ENCODE data around the gene KCNQ5.

Gene KCNQ5

DNA sequence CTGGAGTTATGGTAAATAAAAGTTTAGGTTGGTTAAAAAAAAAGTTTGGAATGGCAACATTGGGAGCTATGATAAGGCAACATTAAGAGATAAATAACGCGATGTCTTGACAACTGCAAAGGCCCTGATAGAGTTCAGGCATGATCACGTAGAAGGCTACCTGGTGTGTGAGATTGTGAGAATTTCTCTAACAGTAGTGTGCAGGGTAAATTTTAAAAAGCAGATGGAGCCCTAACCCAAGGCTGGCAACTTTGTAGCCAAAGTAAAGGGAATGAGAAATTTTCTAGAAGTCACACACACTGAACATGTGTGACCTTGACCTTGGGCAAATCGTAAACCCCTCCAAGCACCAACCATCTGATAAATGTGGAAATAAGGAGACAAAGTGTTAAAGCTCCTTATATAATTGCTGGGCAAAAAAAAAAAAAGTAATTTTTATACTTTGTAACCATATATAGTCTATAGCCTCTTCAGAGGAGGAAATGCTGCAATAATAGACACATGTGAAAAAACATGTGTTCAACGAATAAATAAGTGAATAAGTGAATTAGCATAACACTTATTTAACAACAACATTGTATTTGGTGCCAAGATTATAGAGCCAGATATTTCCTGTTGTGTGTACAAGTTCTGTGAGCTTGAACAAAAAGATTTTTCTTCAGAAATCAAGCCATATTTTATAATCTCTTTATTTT is 18.2 kb downstream of the KCNQ5 start:
- DNase-seq (ENCODE audit: low read depth in 2 of 2, low spot score in 1 of 2) = no peak

DNA sequence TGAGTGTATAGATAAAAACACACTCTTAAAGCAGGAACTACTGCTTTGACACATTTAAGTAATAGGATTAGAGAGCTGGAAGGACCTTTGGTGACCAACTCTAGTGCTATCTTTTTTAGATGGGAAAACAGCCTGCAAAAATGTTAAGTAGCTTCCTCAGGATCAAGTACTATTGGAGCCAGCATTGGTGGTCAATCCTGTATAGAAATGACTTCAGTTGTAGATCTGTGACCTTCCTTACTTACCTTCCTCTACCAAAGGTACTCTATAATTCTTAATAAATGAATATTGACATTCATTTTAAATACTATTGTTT is 18.7 kb downstream of the KCNQ5 start:
- no peak for DNase-seq (ENCODE audit: low read depth in 2 of 2, low spot score in 1 of 2)

- DNase-seq (ENCODE audit: low read depth in 2 of 2, low spot score in 1 of 2) = no peak
These were observed 20.6 kb downstream of the KCNQ5 start for GRCh38 chr6:72642435-72642834.

- DNase-seq (ENCODE audit: low read depth in 2 of 2, low spot score in 1 of 2) = no peak
These were observed 21.4 kb downstream of the KCNQ5 start for GRCh38 chr6:72643214-72643613.

GRCh38 chr6:72646604-72647485 is 25.0 kb downstream of the KCNQ5 start:
- DNase-seq (ENCODE audit: low read depth in 2 of 2, low spot score in 1 of 2) = no peak

DNA sequence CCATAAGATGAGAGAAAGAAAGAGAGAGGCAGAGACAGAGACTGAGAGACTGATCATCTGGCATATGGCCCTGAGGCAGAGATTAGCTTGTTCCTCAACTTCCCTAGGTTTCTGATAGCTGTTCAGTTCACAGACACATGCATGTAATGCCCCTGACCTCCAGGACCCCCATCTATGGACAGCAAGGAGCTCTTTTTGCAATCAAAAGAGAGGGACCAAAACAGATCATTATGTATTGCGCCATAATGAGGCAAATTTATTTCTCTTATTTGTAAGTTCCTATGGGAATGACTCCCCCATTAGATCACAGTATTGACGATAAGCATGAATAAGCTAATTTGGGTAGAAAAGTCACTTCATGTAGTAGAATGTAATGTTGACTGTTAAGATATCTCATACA is 25.6 kb downstream of the KCNQ5 start:
- DNase-seq (ENCODE audit: low read depth in 2 of 2, low spot score in 1 of 2) = no peak

DNA sequence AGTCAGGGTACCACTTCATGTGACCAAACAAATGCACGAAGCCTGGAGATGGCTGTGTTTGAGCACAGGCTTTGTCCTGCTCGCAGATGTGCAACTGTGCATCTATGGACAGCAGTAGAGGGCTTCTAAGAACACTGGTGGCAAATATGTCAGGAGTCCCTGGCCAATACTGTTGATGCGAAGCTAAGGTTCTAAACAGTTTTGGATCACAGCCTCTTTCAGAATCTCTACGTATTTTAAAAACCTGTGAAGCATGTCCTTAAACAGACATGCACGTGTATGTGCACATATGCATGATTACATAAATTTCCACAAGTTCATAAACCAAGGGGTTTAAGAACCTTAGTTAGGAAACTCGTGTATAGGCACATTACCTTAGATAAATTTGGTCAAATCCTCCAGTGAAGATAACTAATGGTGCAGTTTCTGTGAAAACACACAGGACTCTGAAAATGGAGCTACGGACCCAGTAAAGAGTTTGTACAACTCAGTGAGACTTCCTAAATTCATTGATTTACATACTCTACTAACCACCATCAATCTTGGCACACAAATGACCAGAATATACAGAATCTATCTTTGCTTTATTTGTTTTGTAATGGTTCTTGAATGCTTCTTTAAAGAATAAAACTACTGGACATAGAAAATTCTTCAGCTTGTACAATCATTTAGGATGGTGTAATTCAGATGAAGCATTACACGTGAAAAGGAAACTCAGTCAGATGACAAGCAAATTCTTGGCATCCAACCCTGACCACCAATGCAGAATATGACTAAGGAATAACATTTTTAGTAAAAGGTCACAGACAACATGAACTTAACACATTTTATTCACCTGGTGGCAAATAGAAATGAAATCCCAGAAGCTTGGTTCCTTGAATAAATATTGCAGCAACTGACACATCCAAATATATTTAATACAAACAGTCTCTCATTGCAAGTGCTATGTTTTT is 27.4 kb downstream of the KCNQ5 start:
- DNase-seq (ENCODE audit: low read depth in 2 of 2, low spot score in 1 of 2) = no peak

DNA sequence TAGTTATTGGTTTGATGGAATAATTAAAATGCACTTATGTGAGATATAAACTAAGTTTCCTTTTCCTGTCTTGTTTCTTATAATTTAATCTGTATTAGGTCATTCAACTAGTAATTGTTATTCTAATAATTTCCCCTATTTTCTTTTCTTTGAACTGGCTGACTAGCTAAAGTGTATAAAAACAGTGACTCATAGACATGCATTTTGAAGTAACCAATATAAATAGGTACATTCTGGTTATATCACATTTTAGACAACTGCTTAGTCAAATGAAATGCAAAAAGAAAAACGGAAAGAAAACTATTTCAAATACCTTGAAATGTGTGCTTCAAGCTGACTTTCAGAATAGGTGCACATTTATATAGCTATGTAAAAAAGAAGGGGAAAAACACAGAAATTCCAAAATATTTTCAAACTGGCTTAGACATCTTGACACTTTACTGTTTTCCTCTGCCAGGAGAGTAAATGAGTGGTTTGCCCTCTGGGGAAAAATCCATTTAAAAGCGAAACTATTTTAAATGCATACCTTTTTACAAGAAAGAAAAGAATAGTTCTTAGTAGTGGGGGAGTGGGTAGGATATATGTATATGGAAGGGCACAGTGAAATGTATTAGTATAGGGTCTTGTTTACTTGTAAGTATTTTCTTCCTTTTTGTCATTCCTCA is 28.3 kb downstream of the KCNQ5 start:
- DNase-seq (ENCODE audit: low read depth in 2 of 2, low spot score in 1 of 2) = no peak

GRCh38 chr6:72651174-72651573 is 29.3 kb downstream of the KCNQ5 start:
- DNase-seq (ENCODE audit: low read depth in 2 of 2, low spot score in 1 of 2) = no peak

- DNase-seq (ENCODE audit: low read depth in 2 of 2, low spot score in 1 of 2) = no peak
These were observed 30.4 kb downstream of the KCNQ5 start for GRCh38 chr6:72651967-72652956.

DNA sequence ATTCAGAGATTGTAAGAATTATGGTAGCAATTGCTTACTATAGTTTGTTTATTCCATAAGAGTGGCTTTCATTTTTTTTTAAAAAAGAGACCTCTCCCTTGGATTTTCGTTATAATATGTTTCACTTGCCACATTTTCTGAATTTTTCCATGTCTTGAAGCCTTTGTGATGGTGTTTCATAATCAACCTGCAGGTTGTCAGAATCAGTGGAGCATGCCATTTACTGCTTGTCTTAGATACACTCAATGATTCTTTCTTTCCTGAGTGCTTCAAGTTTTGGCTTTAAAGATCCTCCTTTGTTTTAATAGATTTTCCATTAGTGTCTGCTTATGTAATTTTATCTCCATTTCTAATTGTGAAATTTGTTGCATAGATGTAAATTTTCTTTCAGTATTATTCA is 31.2 kb downstream of the KCNQ5 start:
- no peak for DNase-seq (ENCODE audit: low read depth in 2 of 2, low spot score in 1 of 2)

GRCh38 chr6:72654071-72654621 is 32.3 kb downstream of the KCNQ5 start:
- DNase-seq (ENCODE audit: low read depth in 2 of 2, low spot score in 1 of 2) = no peak

- DNase-seq (ENCODE audit: low read depth in 2 of 2, low spot score in 1 of 2) = no peak
These were observed 35.7 kb downstream of the KCNQ5 start for GRCh38 chr6:72657407-72658197.

- DNase-seq (ENCODE audit: low read depth in 2 of 2, low spot score in 1 of 2) = no peak
These were observed 37.9 kb downstream of the KCNQ5 start for GRCh38 chr6:72659754-72660153.

GRCh38 chr6:72661411-72661810 is 39.5 kb downstream of the KCNQ5 start:
- DNase-seq (ENCODE audit: low read depth in 2 of 2, low spot score in 1 of 2) = no peak

GRCh38 chr6:72665599-72665998 is 43.7 kb downstream of the KCNQ5 start:
- no peak for DNase-seq (ENCODE audit: low read depth in 2 of 2, low spot score in 1 of 2)

DNA sequence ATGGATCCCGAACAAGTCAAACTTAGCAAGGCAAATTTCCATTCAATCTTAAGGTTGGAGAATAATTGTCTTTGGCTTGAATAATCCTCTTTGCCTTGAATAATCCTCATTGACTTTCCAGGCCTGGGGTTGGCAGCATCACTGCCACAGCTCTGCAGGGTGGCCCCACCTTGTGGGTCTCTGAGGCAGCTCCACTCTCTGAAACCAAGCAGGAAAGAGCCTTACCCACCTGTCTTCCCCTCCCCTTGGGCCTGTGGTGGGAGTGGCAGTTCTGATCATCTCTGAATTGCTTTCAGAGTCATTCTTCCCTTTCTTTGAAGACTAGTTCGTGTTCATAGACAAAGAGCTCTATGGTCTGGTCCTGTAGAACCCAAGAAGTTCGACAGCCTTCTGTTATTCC is 47.5 kb downstream of the KCNQ5 start:
- no peak for DNase-seq (ENCODE audit: low read depth in 2 of 2, low spot score in 1 of 2)

- DNase-seq (ENCODE audit: low read depth in 2 of 2, low spot score in 1 of 2) = no peak
These were observed 51.0 kb downstream of the KCNQ5 start for GRCh38 chr6:72672906-72673305.

GRCh38 chr6:72674842-72675241 is 53.0 kb downstream of the KCNQ5 start:
- no peak for DNase-seq (ENCODE audit: low read depth in 2 of 2, low spot score in 1 of 2)
